ENCODE measurements around the gene CMTM5.

CMTM5 gene

GRCh38 chr14:23403908-23404307 is 27.1 kb downstream of the CMTM5 start:
- no peak for DNase-seq (ENCODE audit: low read depth)
- TF ChIP-seq CTCF (conservative IDR thresholded peaks at IDR 0.05; ENCODE audit: control insufficient read depth, insufficient read depth, low read depth, low read length) = no peak
- no peak overlapping the region for H3K4me3 ChIP-seq (ENCODE audit: control insufficient read depth, low read depth, low read length)

DNA sequence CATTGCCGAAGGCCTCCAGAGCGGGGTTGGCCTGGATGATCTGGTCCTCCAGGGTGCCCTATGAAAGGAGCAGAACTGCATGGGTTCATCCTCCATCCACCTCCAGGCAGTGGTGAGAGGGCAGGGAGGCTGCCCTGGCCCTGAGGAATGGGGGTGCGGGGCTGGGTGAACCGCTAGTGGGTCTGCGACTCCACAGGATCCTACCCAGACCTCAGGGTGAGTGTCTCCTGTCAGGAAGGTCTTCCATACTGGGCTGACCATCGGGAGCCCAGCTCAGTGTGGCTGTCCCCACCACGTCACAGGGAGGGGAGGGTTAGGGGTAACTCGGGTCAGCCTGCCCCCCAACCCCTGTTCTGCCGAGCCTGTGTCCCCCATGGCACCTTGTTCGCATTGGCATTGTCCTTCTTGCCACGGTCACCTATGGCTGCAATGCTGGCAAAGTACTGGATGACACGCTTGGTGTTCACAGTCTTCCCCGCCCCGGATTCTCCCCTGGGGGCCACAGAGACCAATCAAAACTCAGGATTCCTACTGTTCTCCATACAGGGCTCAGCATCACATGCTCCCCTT is 27.6 kb downstream of the CMTM5 start:
- no peak overlapping the region for H3K4me3 ChIP-seq (ENCODE audit: control insufficient read depth, low read depth, low read length)
- TF ChIP-seq CTCF (conservative IDR thresholded peaks at IDR 0.05; ENCODE audit: control insufficient read depth, insufficient read depth, low read depth, low read length) = no peak
- no peak for DNase-seq (ENCODE audit: low read depth)

GRCh38 chr14:23405096-23405495 is 28.2 kb downstream of the CMTM5 start:
- no peak for DNase-seq (ENCODE audit: low read depth)
- no peak overlapping the region for H3K4me3 ChIP-seq (ENCODE audit: control insufficient read depth, low read depth, low read length)
- TF ChIP-seq CTCF (conservative IDR thresholded peaks at IDR 0.05; ENCODE audit: control insufficient read depth, insufficient read depth, low read depth, low read length) = no peak

GRCh38 chr14:23405516-23406025 is 28.7 kb downstream of the CMTM5 start:
- H3K4me3 ChIP-seq (ENCODE audit: control insufficient read depth, low read depth, low read length) = no peak overlapping the region
- DNase-seq (ENCODE audit: low read depth) = no peak
- TF ChIP-seq CTCF (conservative IDR thresholded peaks at IDR 0.05; ENCODE audit: control insufficient read depth, insufficient read depth, low read depth, low read length) = no peak

- no peak for DNase-seq (ENCODE audit: low read depth)
- no peak for TF ChIP-seq CTCF (conservative IDR thresholded peaks at IDR 0.05; ENCODE audit: control insufficient read depth, insufficient read depth, low read depth, low read length)
- no peak overlapping the region for H3K4me3 ChIP-seq (ENCODE audit: control insufficient read depth, low read depth, low read length)
Measured at GRCh38 chr14:23406244-23406643, 29.4 kb downstream of the CMTM5 start.

DNA sequence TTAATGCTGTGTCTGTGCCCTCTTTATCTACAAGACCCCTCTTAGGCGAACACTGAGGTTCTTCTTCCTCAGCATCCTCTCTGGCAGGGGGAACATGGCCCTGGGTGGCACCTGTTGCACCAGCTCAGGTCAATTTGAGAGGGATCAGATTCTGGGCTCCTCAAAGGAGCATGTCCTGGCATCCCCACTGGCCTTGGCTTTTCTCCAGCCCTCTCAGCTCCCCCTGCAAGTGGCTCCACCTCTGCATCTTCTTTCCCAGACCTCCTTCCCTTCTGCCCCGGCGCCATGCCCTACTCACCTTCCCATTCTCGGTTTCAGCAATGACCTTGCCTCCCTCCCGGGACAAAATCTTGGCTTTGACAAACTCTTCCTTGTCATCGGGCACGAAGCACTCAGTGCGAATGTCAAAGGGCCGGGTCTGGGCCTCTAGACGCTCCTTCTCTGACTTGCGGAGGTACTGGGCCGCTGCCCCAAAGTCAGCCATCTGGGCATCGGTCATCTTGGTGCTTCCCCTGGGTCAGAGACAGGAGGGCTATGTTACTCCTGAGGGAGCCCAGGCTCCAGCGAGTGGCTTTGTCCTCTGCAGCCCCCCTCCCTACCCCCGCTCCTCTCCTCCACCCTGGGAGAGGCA is 30.0 kb downstream of the CMTM5 start:
- TF ChIP-seq CTCF (conservative IDR thresholded peaks at IDR 0.05; ENCODE audit: control insufficient read depth, insufficient read depth, low read depth, low read length) = no peak
- no peak overlapping the region for H3K4me3 ChIP-seq (ENCODE audit: control insufficient read depth, low read depth, low read length)
- DNase-seq (ENCODE audit: low read depth) = no peak

Data from fibroblast of mammary gland (primary cell).